ENCODE measurements around the gene ZNF274. TPM values are rescaled to one million over a fixed set of nuclear protein-coding genes. Genes with fewer than 3 reads are reported as not detected.
A peak's percentile ranks its signal among the peaks of the same experiment; 100 is the strongest.
"Not testable (repeated sequence)": the region's sequence is repeated elsewhere in the genome, so short reads cannot be mapped to it uniquely, and the experiment has no call there.

The ZNF274 gene
- 10 to 100 TPM; 23.2 to 24.9 TPM for total RNA-seq
- polyA plus RNA-seq (2013, experiment 1 of 2): 23.4 TPM
- polyA plus RNA-seq (2013, experiment 2 of 2): 23.2 TPM
- long read RNA-seq, experiment 1, partial matches to known transcripts: 17 of 21 reads
- long read RNA-seq, experiment 1, other reads (novel, unspliced or antisense): 4 of 21 reads
- long read RNA-seq, experiment 2, full-length matches to known transcripts: 22 of 51 reads
- long read RNA-seq, experiment 2, partial matches to known transcripts: 14 of 51 reads
- long read RNA-seq, experiment 2, other reads (novel, unspliced or antisense): 15 of 51 reads
- long read RNA-seq, experiment 3, full-length matches to known transcripts: 73 of 123 reads
- long read RNA-seq, experiment 3, partial matches to known transcripts: 26 of 123 reads
- long read RNA-seq, experiment 3, other reads (novel, unspliced or antisense): 24 of 123 reads
- long read RNA-seq, experiment 4, partial matches to known transcripts: 2 of 4 reads
- long read RNA-seq, experiment 4, other reads (novel, unspliced or antisense): 0 of 4 reads

DNA sequence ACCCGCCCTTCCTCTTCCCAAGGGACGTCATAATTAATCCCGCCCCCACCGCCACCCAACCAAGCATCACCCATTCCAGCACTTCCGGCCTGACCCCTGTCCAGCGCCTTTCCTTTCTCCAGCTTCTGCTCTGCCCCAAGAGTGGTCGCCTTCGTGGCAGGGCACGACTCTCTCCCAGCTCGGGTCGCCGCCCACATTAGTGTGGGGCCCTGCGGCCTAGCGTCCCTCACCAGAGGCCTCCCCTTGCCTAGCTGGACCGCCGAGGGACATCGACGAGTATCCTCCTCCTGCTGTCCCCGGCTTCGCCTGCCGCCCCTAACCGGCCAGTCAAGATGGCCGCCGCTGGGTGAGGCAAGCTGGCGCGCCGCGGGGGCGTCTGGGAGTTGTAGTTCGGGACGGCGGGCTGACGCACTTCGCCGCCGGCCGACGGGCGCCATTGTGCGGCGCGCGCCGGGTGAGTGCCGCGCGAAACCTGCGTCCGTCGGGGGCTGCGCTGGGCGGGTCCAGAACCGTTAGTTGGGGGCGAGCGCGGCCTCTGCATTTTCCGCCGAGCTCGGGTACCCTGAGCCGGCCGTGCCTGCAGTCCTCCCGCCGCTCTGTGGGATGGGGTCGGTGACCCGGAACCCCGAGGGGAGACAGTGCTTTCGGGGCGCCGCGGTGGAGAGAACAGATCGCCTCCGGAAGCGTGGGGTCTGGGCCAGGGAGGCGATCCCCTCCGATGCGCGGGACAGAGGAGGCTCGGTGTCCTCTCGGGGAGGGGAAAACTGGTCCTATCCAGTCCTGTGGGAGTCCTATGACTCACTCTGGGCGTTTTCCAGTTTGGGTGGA, at the start of gene ZNF274:
ZNF274 (plus strand) TSS at position 73 of the 828 bp plus-strand sequence. CDS start 905 bp downstream, outside the sequence.
- no peak for TF ChIP-seq CTCF (conservative IDR thresholded peaks at IDR 0.05)
- H3K9me3 ChIP-seq (ENCODE audit: control insufficient read depth, low read length): peaks cover 85% of the 10 kb centered on the region

DNA sequence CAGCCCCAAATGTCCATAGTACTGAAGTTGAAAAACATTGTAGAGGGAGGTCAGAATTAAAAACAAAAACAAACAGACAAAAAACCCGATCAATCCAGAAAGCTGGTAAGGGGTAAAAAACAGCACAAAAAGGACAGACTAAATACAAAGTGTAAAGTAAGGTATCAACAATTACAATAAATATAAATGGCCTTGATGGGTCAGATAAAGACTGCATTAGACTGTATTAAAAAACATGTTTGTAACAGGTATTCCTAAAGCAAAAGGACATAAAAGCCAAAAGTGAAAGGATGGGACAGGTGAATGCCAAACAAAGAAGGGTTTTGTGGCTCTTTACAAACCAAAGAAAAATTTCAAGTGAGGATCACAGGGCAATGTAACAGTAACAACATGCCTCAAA, 48.6 kb upstream of the ZNF274 start:
- H3K4me3 Mint-ChIP-seq: no peak overlapping the region
- no peak overlapping the region for H3K9ac ChIP-seq (ENCODE audit: extremely low read depth, low read length, poor library complexity, severe bottlenecking)
- TF ChIP-seq CTCF (conservative IDR thresholded peaks at IDR 0.05): no peak
- H3K4me1 Mint-ChIP-seq: no peaks in the 10 kb centered on the region
- H3K9me3 ChIP-seq (ENCODE audit: control insufficient read depth, low read length): peaks cover 99% of the 10 kb centered on the region
- DNase-seq: no peak
- H3K27ac Mint-ChIP-seq: no peak overlapping the region
- peaks cover 95% of the 10 kb centered on the region for H3K36me3 Mint-ChIP-seq (ENCODE audit: low read depth)
- H3K27me3 ChIP-seq (ENCODE audit: control insufficient read depth, insufficient read depth, low read length, poor library complexity, severe bottlenecking): no peaks in the 10 kb centered on the region
- no peaks in the 10 kb centered on the region for H3K4me1 ChIP-seq (ENCODE audit: control insufficient read depth, insufficient read depth, low read length)
- H3K4me3 ChIP-seq (ENCODE audit: low read length): peak overlapping the region; percentile 70
- WGBS, 2 experiments (ENCODE audit: insufficient coverage in 1 of 2, insufficient read length in 1 of 2): no CpG with 5 or more reads among the region's 1 CpG
- H3K27ac ChIP-seq (ENCODE audit: low read depth, low read length): no peak overlapping the region
- peaks cover 92% of the 10 kb centered on the region for H3K36me3 ChIP-seq (ENCODE audit: control insufficient read depth, insufficient read depth, low read length)
- peaks cover 99% of the 10 kb centered on the region for H3K9me3 Mint-ChIP-seq
- H3K27me3 Mint-ChIP-seq (ENCODE audit: insufficient read depth): no peaks in the 10 kb centered on the region

More for the DNA sequence above, at the start of gene ZNF274:
- DNase-seq: peak; percentile 98
- Mint-ChIP-seq H3K27me3 (ENCODE audit: insufficient read depth) (no peaks in the 10 kb centered on the region), H3K9me3 (peaks cover 90% of the 10 kb centered on the region), H3K4me1 (no peaks in the 10 kb centered on the region), H3K36me3 (ENCODE audit: low read depth) (peaks cover 63% of the 10 kb centered on the region), H3K27ac (peak within 1 kb of the TSS; percentile 99), H3K4me3 (peak within 1 kb of the TSS; percentile 82)
- H3K27me3 ChIP-seq (ENCODE audit: control insufficient read depth, insufficient read depth, low read length, poor library complexity, severe bottlenecking): no peaks in the 10 kb centered on the region
- H3K4me1 ChIP-seq (ENCODE audit: control insufficient read depth, insufficient read depth, low read length): no peaks in the 10 kb centered on the region
- H3K9ac ChIP-seq (ENCODE audit: extremely low read depth, low read length, poor library complexity, severe bottlenecking): peak within 1 kb of the TSS; percentile 96
- peak within 1 kb of the TSS; percentile 99 for H3K27ac ChIP-seq (ENCODE audit: low read depth, low read length)
- 0 to 2% methylated on average over 22 to 80 of the region's 80 CpGs for WGBS, 2 experiments (ENCODE audit: insufficient coverage in 1 of 2, insufficient read length in 1 of 2)
- peak within 1 kb of the TSS; percentile 99 for H3K4me3 ChIP-seq (ENCODE audit: low read length)
- peaks cover 46% of the 10 kb centered on the region for H3K36me3 ChIP-seq (ENCODE audit: control insufficient read depth, insufficient read depth, low read length)

DNA sequence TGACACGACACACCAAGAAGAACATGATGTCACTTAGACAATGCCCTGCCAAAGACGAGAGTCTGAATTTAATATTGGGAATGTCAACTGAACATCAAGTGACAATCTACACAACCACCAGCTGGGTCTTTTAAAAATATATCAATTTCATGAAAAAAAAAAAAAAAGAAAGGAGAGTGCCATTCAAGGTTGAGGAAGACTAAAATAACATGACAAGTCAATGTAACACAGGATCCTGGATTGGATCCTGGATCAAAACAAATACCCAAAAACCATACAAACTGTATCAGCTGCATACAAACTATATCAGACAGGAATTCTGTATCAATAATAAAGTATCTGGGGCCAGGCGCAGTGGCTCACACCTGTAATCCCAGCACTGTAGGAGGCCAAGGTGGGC, 37.0 kb upstream of the ZNF274 start:
- H3K4me3 ChIP-seq (ENCODE audit: low read length): peak overlapping the region; percentile 67
- DNase-seq: no peak
- peaks cover 85% of the 10 kb centered on the region for H3K9me3 Mint-ChIP-seq
- H3K27me3 ChIP-seq (ENCODE audit: control insufficient read depth, insufficient read depth, low read length, poor library complexity, severe bottlenecking): no peaks in the 10 kb centered on the region
- H3K27ac Mint-ChIP-seq: no peak overlapping the region
- peaks cover 68% of the 10 kb centered on the region for H3K9me3 ChIP-seq (ENCODE audit: control insufficient read depth, low read length)
- H3K9ac ChIP-seq (ENCODE audit: extremely low read depth, low read length, poor library complexity, severe bottlenecking): no peak overlapping the region
- peaks cover 32% of the 10 kb centered on the region for H3K36me3 ChIP-seq (ENCODE audit: control insufficient read depth, insufficient read depth, low read length)
- H3K4me3 Mint-ChIP-seq: no peak overlapping the region
- WGBS, 2 experiments (ENCODE audit: insufficient coverage in 1 of 2, insufficient read length in 1 of 2): 98 to 100% methylated on average over 1 to 3 of the region's 3 CpGs
- no peaks in the 10 kb centered on the region for H3K4me1 Mint-ChIP-seq
- no peak for TF ChIP-seq CTCF (conservative IDR thresholded peaks at IDR 0.05)
- H3K4me1 ChIP-seq (ENCODE audit: control insufficient read depth, insufficient read depth, low read length): no peaks in the 10 kb centered on the region
- H3K27me3 Mint-ChIP-seq (ENCODE audit: insufficient read depth): no peaks in the 10 kb centered on the region
- peaks cover 56% of the 10 kb centered on the region for H3K36me3 Mint-ChIP-seq (ENCODE audit: low read depth)
- H3K27ac ChIP-seq (ENCODE audit: low read depth, low read length): no peak overlapping the region

GRCh38 chr19:58147475-58147874, 35.4 kb upstream of the ZNF274 start:
- H3K9me3 Mint-ChIP-seq: peaks cover 71% of the 10 kb centered on the region
- H3K4me1 ChIP-seq (ENCODE audit: control insufficient read depth, insufficient read depth, low read length); H3K27ac Mint-ChIP-seq; H3K27me3 ChIP-seq (ENCODE audit: control insufficient read depth, insufficient read depth, low read length, poor library complexity, severe bottlenecking); DNase-seq; H3K27me3 Mint-ChIP-seq (ENCODE audit: insufficient read depth); H3K27ac ChIP-seq (ENCODE audit: low read depth, low read length); H3K4me3 Mint-ChIP-seq; H3K4me3 ChIP-seq (ENCODE audit: low read length); H3K9ac ChIP-seq (ENCODE audit: extremely low read depth, low read length, poor library complexity, severe bottlenecking); H3K4me1 Mint-ChIP-seq: not testable (repeated sequence)
- H3K36me3 ChIP-seq (ENCODE audit: control insufficient read depth, insufficient read depth, low read length): peaks cover 16% of the 10 kb centered on the region
- H3K36me3 Mint-ChIP-seq (ENCODE audit: low read depth): peaks cover 40% of the 10 kb centered on the region
- 88% methylated on average over 16 of the region's 28 CpGs; no CpG with 5 or more reads in 1 of the 2 experiments for WGBS, 2 experiments (ENCODE audit: insufficient coverage in 1 of 2, insufficient read length in 1 of 2)
- peaks cover 52% of the 10 kb centered on the region for H3K9me3 ChIP-seq (ENCODE audit: control insufficient read depth, low read length)
